Activated CD8-positive, alpha-beta memory T cell treated with anti-CD3 and anti-CD28 coated beads for 48 hours (primary cell): ENCODE data around the gene ATXN1L.
"Not testable (repeated sequence)": the region's sequence is repeated elsewhere in the genome, so short reads cannot be mapped to it uniquely, and the experiment has no call there.

Experiments used
- DNase-seq, 3 experiments: peaks; one replicate each; pipeline ENCODE4 v3.0.0-alpha.2; 2020; ENCODE audit warnings: low read depth in 2 of 3, low spot score in 2 of 3

The ATXN1L gene

DNA sequence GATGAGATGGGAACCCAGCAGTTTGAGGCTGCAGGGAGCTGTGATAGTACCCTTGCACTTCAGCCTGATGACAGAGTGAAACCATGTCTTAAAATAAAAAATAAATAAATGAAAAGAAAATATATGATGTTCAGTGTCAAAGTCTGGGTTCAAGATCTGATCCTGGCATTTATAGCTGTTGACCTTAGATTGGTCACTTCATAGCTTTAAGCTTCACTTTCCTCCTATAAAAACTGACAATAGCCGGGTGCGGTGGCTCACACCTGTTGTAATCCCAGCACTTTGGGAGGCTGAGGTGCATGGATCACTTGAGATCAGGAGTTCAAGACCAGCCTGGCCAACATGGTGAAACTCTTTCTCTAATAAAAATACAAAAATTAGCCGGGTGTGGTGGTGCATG lies 43.4 kb downstream of the ATXN1L start:
- DNase-seq = no peak

DNA sequence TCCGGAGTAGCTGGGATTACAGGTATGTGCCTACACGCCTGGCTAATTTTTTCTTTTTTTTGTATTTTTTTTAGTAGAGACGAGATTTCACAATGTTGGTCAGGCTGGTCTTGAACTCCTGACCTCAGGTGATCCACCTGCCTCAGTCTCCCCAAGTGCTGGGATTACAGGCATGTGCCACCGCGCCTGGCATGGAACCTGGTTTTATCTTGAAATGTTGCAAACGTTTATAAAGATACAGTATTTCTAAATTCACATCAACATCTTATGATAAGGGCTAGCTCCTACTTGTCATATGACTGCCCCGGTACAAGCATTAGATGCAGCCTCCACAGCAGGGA lies 48.1 kb downstream of the ATXN1L start:
- no peak for DNase-seq

DNA sequence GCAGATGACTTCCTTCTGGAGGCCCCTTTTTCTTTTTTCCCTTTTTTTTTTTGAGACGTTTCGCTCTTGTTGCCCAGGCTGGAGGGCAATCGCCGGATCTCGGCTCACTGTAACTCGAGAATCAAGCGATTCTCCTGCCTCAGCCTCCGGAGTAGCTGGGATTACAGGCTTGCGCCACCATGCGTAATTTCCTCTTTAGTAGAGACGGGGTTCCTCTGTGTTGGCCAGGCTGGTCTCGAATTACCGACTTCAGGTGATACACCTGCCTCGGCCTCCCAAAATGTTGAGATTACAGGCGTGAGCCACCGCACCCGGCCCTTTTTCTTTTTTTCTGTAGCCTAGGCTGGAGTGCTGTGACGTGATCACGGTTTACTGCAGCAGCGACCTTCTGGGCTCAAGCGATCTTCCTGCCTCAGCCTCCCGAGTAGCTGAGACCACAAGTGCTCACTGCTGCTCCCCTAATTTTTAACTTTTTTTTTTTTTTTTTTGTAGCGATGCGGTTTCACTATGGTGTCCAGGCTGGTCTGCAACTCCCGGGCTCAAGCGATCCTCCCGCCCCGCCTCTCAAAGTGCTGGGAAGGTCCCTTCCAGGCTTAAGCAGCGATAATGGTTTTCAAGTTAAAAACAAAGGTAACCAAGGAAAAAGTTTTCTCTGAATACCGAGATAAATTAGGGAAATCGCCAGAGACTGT lies 48.6 kb downstream of the ATXN1L start:
- no peak for DNase-seq

DNA sequence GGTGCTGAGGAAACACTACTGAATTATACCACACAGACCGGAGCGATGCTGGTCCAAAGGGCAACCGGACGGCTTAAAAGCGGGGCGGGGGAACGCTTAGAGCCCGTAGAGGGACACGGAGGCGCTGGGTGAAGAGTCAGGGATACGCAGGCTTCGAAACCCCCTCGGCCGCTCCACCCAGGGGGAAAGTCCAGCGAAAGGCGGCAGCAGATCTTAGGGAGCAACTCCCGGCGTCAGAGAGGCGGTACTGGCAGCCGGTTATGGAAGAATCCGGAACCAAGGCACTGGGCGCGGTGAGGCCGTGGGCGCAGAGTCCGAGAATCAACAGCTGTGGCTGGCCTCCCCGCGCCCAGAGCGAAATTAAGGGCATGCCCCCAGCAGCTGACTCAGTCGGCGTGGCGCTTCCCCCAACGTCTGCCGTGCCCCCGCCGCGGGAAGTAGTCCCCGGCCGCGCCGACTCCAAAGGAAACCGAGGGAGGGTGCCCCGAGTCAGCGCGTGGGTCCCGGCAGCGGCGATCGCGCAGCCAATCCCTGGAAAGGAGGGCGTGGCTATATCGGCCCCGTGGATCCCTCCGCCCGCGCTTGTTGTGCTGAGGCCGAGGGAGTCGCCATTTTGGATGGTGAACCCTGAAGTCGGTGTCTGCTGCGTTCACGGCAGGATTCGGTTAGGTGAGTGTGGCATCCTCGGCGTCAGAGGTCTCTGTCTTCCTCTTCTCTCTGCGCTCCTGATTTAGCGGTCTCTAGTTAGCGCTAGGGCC lies 49.3 kb downstream of the ATXN1L start, which contains the start of gene IST1:
Gene IST1 (plus strand): TSS at position 611 of the 758 bp plus-strand sequence. CDS start 20,110 bp downstream, outside the sequence.
- DNase-seq = peak; percentile 86 to 97 (median 96)

DNA sequence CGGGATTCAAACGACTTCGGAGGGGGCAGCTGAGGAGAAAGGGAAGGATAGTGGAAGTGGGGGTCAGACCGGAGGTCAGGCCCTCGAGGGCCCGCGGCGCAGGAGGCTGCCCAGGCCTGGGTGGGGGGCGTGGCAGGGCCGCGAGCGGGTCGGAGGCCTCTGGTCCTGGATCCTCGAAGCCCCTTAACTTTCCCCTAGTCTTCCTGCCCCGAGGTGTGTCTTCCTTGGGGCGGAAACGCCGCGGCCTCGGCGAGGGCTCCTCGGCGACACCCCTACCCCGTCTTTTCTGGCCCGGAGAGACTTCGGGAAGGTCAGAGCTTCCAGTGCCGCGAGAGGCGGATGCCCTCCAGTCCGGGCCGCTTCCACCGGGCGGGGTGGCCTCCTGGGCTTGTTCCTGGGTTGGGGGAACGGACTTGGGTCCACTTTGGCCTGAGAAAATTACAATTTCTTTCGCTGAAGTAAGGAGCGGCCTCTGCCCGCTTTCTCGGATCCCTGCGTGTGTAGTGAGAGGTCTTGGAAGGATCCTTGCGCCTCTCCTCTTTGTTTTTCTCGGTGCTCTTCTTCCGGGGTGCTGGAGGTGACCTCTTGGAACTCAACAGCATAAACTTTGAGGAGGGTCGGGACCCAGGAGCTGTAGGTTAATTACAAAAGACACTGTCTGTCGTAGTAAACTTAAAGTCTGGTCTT lies 50.0 kb downstream of the ATXN1L start:
- DNase-seq = no peak

DNA sequence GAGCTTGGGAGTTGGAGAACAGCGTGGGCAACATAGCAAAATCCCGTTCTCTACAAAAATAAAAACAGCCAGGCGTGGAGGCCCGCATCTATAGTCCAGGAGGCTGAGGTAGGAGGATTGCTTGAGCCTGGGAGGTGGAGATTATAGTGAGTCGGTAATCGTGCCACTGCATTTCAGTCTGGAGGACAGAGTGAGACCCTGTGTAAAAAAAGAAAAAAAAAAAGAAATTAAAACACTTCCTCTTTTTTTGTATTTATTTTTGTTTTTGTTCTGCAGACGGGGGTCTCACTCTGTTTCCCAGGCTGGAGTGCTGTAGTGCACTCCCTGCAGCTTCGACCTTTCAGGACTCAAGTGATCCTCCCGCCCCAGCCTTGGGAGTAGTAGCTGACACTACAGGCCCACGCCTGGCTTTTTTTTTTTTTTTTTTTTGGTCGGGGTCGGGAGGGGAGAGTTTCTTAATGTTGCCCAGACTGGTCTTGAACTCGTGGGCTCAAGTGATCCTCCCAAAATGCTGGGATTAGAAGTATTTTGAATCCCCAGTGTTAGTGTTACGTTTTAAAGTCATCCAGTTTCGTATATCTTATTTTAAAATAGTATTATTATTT lies 51.1 kb downstream of the ATXN1L start:
- no peak for DNase-seq

DNA sequence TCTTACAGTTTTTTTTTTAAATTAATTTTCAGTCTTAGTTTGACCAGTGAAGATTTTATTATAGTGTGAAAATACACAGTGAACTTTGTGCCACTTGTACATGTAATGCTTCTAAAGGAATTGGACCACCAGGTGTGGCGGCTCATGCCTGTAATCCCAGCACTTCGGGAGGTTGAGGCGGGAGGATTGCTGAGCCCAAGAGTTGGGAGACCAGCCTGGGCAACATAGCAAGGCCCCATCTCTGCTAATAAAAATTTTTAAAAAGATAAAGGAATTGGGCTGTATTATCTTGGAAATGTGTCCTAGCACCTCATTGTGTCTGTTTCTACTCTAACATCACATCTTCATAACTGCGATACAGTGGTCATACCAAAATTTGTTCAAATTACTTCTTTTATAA lies 53.4 kb downstream of the ATXN1L start:
- no peak for DNase-seq

DNA sequence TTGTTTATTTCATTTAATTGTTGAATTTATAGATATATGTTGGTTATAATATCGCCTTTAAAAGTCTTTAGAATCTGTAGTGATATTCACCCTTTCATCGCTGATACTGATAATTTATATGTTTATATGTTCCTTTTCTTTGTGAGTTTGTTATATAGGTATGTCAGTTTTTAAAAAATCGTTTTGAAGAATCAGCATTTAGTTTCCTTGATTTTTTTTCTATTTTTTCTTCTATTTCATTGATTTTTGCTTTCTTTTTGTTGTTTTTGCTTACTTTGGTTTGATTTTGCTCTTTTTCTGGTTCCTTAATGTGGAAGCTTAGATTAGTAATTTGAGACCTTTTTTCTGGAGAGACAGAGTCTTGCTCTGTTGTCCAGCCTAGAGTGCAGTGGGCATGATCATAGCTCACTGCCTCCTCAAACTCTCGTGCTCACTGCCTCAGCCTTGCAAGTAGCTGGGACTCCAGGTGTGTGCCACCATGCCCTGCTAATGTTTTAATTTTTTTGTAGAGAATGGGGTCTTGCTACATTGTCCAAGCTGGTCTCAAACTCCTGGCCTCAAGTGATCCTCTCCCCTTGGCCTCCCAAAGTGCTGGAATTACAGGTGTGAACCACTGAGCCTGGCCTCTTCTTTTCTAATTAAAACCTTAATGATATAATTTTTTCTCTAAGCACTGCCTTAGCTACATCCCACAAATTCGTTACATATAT lies 57.0 kb downstream of the ATXN1L start:
- DNase-seq = no peak

DNA sequence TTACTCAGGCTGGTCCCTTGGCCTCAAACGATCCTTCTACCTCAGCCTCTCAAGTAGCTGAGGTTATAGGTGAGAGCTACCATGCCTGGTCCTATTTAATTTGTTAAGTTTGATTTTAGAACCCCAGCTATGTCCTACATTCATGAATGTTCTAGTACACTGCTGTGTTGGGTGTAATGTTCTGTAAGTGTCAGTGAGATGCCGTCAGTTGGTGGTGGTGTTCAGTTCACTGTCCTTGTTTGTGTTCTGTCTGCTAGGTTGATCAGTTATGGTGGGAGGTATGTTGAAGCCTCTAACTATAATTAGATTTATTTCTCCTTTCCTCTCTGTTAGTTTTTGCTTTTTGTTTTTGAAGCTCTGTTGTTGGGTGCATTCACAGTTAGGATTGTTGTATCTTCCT lies 57.8 kb downstream of the ATXN1L start:
- DNase-seq = no peak

DNA sequence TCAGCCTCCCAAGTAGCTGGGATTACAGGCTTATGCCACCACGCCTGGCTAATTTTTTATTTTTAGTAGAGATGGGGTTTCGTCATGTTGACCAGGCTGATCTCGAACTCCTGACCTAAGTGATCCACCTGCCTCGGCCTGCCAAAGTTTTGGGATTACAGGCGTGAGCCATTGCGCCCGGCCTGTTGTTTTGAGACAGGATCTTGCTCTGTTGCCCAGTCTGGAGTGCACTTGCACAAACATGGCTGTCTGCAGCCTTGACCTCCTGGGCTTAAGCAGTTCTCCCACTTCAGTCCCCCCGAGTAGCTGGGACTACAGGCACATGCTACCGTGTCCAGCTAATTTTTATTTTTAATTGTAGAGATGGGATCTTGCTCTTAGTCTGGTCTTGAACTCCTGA lies 58.5 kb downstream of the ATXN1L start:
- DNase-seq = no peak

DNA sequence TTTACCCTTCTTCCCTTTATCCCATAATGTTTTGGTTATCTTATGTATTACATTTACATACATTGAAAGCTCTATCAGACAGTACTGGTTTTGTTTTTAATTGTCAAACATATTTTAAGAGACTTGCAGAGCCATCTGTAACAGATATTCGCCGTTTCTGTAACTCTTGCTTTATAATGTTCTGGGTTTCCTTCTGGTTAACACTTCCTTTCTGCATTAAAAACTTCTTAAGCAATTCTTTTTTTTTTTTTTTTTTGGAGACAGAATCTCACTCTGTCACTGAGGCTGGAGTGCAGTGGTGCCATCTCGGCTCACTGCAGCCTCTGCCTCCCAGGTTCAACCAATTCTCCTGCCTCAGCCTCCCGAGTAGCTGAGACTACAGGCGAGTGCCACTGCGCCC lies 60.0 kb downstream of the ATXN1L start:
- not testable (repeated sequence) for DNase-seq
